WTC11 (cell line): Measurements from ENCODE around the gene NRROS. TPM values are rescaled to one million over a fixed set of nuclear protein-coding genes. Genes with fewer than 3 reads are reported as not detected.

Source experiments
- ATAC-seq: fragments of 200-7000 bp; cut with Tn5 transposase; 2 replicates; pipeline ENCODE4 v1.10.0; 2021; ENCODE audit warnings: mild to moderate bottlenecking, moderate library complexity
- CTCF ChIA-PET: fragments of 300-600 bp; sonication (Branson Sonifier 250); formaldehyde crosslinking; loops from one replicate; lab custom pipeline; 2021; ENCODE audit warnings: antibody characterized with exemption; lab: Charles Lee
- POLR2A ChIA-PET: fragments of 350-600 bp; sonication (Branson Sonifier 250); formaldehyde crosslinking; loops from one replicate; lab custom pipeline; 2021; ENCODE audit warnings: antibody characterized with exemption; lab: Charles Lee
- DNase-seq: peaks from one replicate; pipeline ENCODE4 v3.0.0; 2021; ENCODE audit warnings: low spot score
- H3K27ac Mint-ChIP-seq: 2 replicates; pipeline ENCODE4 v1.8.0; 2021; ENCODE audit warnings: mixed read lengths
- H3K27me3 Mint-ChIP-seq: 2 replicates; pipeline ENCODE4 v1.8.0; 2021; ENCODE audit warnings: low read depth, mild to moderate bottlenecking, moderate library complexity, mixed read lengths
- H3K36me3 Mint-ChIP-seq: 2 replicates; pipeline ENCODE4 v1.8.0; 2021; ENCODE audit warnings: mixed read lengths
- H3K4me1 Mint-ChIP-seq: 2 replicates; pipeline ENCODE4 v1.8.0; 2022; ENCODE audit warnings: mixed read lengths
- H3K4me3 Mint-ChIP-seq: 2 replicates; pipeline ENCODE4 v1.8.0; 2021; ENCODE audit warnings: mild to moderate bottlenecking, moderate library complexity, mixed read lengths
- H3K9me3 Mint-ChIP-seq: 2 replicates; pipeline ENCODE4 v1.8.0; 2021; ENCODE audit warnings: mixed read lengths
- ATF1 ChIP-seq: sonication (generic); formaldehyde crosslinking; IDR thresholded peaks from 2 replicates; pipeline ENCODE4 v1.8.1; 2023; ENCODE audit warnings: mild to moderate bottlenecking, moderate library complexity, missing genetic modification reagents
- E2F4 ChIP-seq: sonication (generic); formaldehyde crosslinking; IDR thresholded peaks from 2 replicates; pipeline ENCODE4 v1.8.1; 2022; ENCODE audit warnings: low read depth, mild to moderate bottlenecking, moderate library complexity, missing genetic modification reagents, borderline replicate concordance
- ELF4 ChIP-seq: sonication (generic); formaldehyde crosslinking; IDR thresholded peaks from 2 replicates; pipeline ENCODE4 v1.8.1; 2022; ENCODE audit warnings: low read depth, mild to moderate bottlenecking, moderate library complexity, missing genetic modification reagents
- KAT7 ChIP-seq: sonication (generic); formaldehyde crosslinking; IDR thresholded peaks from 2 replicates; pipeline ENCODE4 v1.8.1; 2023; ENCODE audit warnings: missing genetic modification reagents, mild to moderate bottlenecking, borderline replicate concordance
- NFYB ChIP-seq: sonication (generic); formaldehyde crosslinking; conservative IDR thresholded peaks from 2 replicates; pipeline ENCODE4 v1.8.0; 2022; ENCODE audit warnings: low read depth, missing genetic modification reagents
- PRDM15 ChIP-seq: sonication (generic); formaldehyde crosslinking; IDR thresholded peaks from 2 replicates; pipeline ENCODE4 v1.8.0; 2022; ENCODE audit warnings: missing genetic modification reagents
- ZNF219 ChIP-seq: sonication (generic); formaldehyde crosslinking; IDR thresholded peaks from 2 replicates; pipeline ENCODE4 v1.8.0; 2023; ENCODE audit warnings: missing genetic modification reagents, mild to moderate bottlenecking, borderline replicate concordance
- ZNF512 ChIP-seq: sonication (generic); formaldehyde crosslinking; IDR thresholded peaks from 2 replicates; pipeline ENCODE4 v1.8.1; 2022; ENCODE audit warnings: missing genetic modification reagents, borderline replicate concordance
- ZNF671 ChIP-seq: fragments of 250-450 bp; sonication (Bioruptor Pico); IDR thresholded peaks from 2 replicates; pipeline ENCODE4 v1.8.0; 2021; ENCODE audit warnings: mild to moderate bottlenecking
- ZSCAN18 ChIP-seq: fragments of 250-450 bp; sonication (Bioruptor Pico); IDR thresholded peaks from 2 replicates; pipeline ENCODE4 v2.1.2; 2022; ENCODE audit warnings: mild to moderate bottlenecking, moderate library complexity
- total RNA-seq: library from RNA; stranded (reverse); gene quantifications from 3 replicates; pipeline ENCODE4 v1.2.3, GENCODE V29; 2021
- TF ChIP-seq, protein P1 (sequence below): sonication (generic); formaldehyde crosslinking; IDR thresholded peaks from 2 replicates; pipeline ENCODE4 v1.8.1; 2022; ENCODE audit warnings: low read depth, missing genetic modification reagents, borderline replicate concordance
- TF ChIP-seq, protein P2 (sequence below): sonication (generic); formaldehyde crosslinking; IDR thresholded peaks from 2 replicates; pipeline ENCODE4 v1.8.0; 2022; ENCODE audit warnings: mild to moderate bottlenecking, missing genetic modification reagents
- TF ChIP-seq, protein P3 (sequence below): fragments of 250-450 bp; sonication (Bioruptor Pico); IDR thresholded peaks from 2 replicates; pipeline ENCODE4 v1.9.0; 2021; ENCODE audit warnings: moderate library complexity, mild to moderate bottlenecking, inconsistent platforms, borderline replicate concordance
- TF ChIP-seq, protein P4 (sequence below): sonication (generic); formaldehyde crosslinking; IDR thresholded peaks from 2 replicates; pipeline ENCODE4 v1.8.0; 2022; ENCODE audit warnings: mild to moderate bottlenecking, missing genetic modification reagents
- TF ChIP-seq, protein P5 (sequence below): fragments of 200-600 bp; IDR thresholded peaks from 2 replicates; pipeline ENCODE4 v1.8.0; 2022; ENCODE audit warnings: antibody characterized with exemption

Gene NRROS
- total RNA-seq, 1 experiment from 2014 or later, result 3.1 TPM

DNA sequence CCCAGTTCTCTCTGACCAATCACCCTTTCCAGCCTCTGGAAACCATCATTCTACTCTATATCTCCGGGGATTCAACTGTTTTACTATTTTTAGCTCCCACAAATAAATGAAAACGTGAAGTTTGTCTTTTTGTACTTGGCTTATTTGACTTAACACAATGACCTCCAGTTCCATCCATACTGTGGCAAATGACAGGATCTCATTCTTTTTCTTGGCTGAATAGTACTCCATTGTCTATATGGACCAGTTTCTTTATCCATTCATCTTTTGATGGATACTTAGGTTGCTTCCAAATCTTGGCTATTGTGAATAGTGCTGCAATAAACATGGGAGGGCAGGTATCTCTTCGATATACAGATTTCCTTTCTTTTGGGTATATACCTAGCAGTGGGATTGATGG lies 34.1 kb downstream of the NRROS start (continued):
- TF ChIP-seq, protein P1, sequence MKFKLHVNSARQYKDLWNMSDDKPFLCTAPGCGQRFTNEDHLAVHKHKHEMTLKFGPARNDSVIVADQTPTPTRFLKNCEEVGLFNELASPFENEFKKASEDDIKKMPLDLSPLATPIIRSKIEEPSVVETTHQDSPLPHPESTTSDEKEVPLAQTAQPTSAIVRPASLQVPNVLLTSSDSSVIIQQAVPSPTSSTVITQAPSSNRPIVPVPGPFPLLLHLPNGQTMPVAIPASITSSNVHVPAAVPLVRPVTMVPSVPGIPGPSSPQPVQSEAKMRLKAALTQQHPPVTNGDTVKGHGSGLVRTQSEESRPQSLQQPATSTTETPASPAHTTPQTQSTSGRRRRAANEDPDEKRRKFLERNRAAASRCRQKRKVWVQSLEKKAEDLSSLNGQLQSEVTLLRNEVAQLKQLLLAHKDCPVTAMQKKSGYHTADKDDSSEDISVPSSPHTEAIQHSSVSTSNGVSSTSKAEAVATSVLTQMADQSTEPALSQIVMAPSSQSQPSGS (CRISPR knock-in tag), result no peak
- TF ChIP-seq E2F4 (CRISPR knock-in tag), result no peak
- TF ChIP-seq ELF4, result no peak
- TF ChIP-seq, protein P2, sequence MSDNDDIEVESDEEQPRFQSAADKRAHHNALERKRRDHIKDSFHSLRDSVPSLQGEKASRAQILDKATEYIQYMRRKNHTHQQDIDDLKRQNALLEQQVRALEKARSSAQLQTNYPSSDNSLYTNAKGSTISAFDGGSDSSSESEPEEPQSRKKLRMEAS (CRISPR knock-in tag), result no peak
- TF ChIP-seq PRDM15, result no peak
- TF ChIP-seq, protein P3, sequence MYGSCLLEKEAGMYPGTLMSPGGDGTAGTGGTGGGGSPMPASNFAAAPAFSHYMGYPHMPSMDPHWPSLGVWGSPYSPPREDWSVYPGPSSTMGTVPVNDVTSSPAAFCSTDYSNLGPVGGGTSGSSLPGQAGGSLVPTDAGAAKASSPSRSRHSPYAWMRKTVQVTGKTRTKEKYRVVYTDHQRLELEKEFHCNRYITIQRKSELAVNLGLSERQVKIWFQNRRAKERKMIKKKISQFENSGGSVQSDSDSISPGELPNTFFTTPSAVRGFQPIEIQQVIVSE, result no peak
- TF ChIP-seq, all 79 proteins: peak for 0

- CTCF ChIA-PET, result interaction anchor here (1.7 to 2.5 kb wide), 2 partner anchors 8 to 68 kb away, joined by 8 to 12 read pairs; no protein-coding TSS in a partner anchor
- no peak for TF ChIP-seq ZNF671 (CRISPR knock-in tag)
- no peak for TF ChIP-seq ZNF512 (CRISPR knock-in tag)
- no peak for TF ChIP-seq ZNF219
- TF ChIP-seq, protein P4, sequence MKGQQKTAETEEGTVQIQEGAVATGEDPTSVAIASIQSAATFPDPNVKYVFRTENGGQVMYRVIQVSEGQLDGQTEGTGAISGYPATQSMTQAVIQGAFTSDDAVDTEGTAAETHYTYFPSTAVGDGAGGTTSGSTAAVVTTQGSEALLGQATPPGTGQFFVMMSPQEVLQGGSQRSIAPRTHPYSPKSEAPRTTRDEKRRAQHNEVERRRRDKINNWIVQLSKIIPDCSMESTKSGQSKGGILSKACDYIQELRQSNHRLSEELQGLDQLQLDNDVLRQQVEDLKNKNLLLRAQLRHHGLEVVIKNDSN (CRISPR knock-in tag), result no peak
- TF ChIP-seq ATF1 (CRISPR knock-in tag), result no peak
- TF ChIP-seq KAT7 (CRISPR knock-in tag), result no peak
- TF ChIP-seq ZSCAN18 (CRISPR knock-in tag), result no peak
- no peak for TF ChIP-seq NFYB (CRISPR knock-in tag)
- TF ChIP-seq, protein P5, sequence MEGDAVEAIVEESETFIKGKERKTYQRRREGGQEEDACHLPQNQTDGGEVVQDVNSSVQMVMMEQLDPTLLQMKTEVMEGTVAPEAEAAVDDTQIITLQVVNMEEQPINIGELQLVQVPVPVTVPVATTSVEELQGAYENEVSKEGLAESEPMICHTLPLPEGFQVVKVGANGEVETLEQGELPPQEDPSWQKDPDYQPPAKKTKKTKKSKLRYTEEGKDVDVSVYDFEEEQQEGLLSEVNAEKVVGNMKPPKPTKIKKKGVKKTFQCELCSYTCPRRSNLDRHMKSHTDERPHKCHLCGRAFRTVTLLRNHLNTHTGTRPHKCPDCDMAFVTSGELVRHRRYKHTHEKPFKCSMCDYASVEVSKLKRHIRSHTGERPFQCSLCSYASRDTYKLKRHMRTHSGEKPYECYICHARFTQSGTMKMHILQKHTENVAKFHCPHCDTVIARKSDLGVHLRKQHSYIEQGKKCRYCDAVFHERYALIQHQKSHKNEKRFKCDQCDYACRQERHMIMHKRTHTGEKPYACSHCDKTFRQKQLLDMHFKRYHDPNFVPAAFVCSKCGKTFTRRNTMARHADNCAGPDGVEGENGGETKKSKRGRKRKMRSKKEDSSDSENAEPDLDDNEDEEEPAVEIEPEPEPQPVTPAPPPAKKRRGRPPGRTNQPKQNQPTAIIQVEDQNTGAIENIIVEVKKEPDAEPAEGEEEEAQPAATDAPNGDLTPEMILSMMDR, result no peak
- TF ChIP-seq, all 79 proteins: peak for 0
- ATAC-seq, result no peak
- Mint-ChIP-seq H3K4me1 (no peaks in the 10 kb centered on the region; the same call in 1 of the 2 replicates), H3K4me3 (no peak overlapping the region), H3K27ac (no peak overlapping the region), H3K36me3 (peaks cover 6% of the 10 kb centered on the region), H3K9me3 (peaks cover 12% of the 10 kb centered on the region), H3K27me3 (no peaks in the 10 kb centered on the region)
- no peak for DNase-seq
- POLR2A ChIA-PET, result no interaction called here
Measured at GRCh38 chr3:196677353-196677752, 37.9 kb downstream of the NRROS start.
